HEK293 (cell line): ENCODE results near the gene EML1.

Source experiments
- ZNF791 ChIP-seq: fragments of 450-650 bp; formaldehyde crosslinking; IDR thresholded peaks from 2 replicates; pipeline ENCODE4 v1.5.1; 2016; ENCODE audit warnings: missing biosample characterization, missing genetic modification characterization
- TF ChIP-seq, protein P1 (sequence below): fragments of 450-650 bp; formaldehyde crosslinking; IDR thresholded peaks from 2 replicates; pipeline ENCODE4 v1.5.1; 2016; ENCODE audit warnings: missing biosample characterization, missing genetic modification characterization

DNA sequence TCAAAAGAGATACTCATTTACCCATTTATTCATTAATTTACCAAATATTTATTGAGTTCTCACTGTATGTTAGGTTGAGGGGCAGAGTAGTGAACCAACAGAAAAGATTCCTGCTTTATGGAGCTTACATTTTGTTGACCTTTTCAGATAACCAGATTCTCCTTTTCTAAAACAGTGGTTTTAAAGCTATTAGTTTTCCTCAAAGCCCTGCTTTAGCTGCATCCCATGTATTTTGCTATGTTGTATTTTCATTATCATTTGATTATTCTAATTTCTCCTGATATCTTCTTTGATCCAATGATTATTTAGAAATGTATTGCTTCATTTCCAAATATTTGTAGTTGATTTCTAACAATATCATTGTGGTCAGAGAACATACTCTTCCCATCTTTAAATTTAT lies 53.6 kb downstream of the EML1 start:
- TF ChIP-seq, protein P1, sequence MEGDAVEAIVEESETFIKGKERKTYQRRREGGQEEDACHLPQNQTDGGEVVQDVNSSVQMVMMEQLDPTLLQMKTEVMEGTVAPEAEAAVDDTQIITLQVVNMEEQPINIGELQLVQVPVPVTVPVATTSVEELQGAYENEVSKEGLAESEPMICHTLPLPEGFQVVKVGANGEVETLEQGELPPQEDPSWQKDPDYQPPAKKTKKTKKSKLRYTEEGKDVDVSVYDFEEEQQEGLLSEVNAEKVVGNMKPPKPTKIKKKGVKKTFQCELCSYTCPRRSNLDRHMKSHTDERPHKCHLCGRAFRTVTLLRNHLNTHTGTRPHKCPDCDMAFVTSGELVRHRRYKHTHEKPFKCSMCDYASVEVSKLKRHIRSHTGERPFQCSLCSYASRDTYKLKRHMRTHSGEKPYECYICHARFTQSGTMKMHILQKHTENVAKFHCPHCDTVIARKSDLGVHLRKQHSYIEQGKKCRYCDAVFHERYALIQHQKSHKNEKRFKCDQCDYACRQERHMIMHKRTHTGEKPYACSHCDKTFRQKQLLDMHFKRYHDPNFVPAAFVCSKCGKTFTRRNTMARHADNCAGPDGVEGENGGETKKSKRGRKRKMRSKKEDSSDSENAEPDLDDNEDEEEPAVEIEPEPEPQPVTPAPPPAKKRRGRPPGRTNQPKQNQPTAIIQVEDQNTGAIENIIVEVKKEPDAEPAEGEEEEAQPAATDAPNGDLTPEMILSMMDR (tag by site-specific recombination) = no peak
- no peak for TF ChIP-seq ZNF791 (tag by site-specific recombination)
